NB4 (cell line): ENCODE data around the gene OLFM4.

Experiments
- MAX ChIP-seq: IDR thresholded peaks from 2 replicates; pipeline ENCODE4 v1.6.1; 2011; ENCODE audit warnings: low read depth, low read length
- MYC ChIP-seq: IDR thresholded peaks from 2 replicates; pipeline ENCODE4 v1.6.1; 2011; ENCODE audit warnings: low read depth, low read length
- POLR2A ChIP-seq: IDR thresholded peaks from 2 replicates; pipeline ENCODE4 v1.6.1; 2011; ENCODE audit warnings: mild to moderate bottlenecking; ENCODE audit not compliant: insufficient read length; ENCODE audit errors: extremely low read depth
- TF ChIP-seq, protein P1 (sequence below): IDR thresholded peaks from one replicate; pipeline ENCODE4 v1.5.1; 2012; ENCODE audit warnings: low read depth, low read length

- TF ChIP-seq, protein P1, sequence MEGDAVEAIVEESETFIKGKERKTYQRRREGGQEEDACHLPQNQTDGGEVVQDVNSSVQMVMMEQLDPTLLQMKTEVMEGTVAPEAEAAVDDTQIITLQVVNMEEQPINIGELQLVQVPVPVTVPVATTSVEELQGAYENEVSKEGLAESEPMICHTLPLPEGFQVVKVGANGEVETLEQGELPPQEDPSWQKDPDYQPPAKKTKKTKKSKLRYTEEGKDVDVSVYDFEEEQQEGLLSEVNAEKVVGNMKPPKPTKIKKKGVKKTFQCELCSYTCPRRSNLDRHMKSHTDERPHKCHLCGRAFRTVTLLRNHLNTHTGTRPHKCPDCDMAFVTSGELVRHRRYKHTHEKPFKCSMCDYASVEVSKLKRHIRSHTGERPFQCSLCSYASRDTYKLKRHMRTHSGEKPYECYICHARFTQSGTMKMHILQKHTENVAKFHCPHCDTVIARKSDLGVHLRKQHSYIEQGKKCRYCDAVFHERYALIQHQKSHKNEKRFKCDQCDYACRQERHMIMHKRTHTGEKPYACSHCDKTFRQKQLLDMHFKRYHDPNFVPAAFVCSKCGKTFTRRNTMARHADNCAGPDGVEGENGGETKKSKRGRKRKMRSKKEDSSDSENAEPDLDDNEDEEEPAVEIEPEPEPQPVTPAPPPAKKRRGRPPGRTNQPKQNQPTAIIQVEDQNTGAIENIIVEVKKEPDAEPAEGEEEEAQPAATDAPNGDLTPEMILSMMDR: no peak
- TF ChIP-seq MAX (no peak), POLR2A (no peak), MYC (no peak)
These were observed 15.9 kb upstream of the OLFM4 start for GRCh38 chr13:53012707-53013106.
